ENCODE data around the gene POLA2. TPM values are rescaled to one million over a fixed set of nuclear protein-coding genes. Genes with fewer than 3 reads are reported as not detected.
A peak's percentile ranks its signal among the peaks of the same experiment; 100 is the strongest.

POLA2 gene
- total RNA-seq, 1 donor from 2014 or later, result 5.9 TPM

GRCh38 chr11:65307298-65308229 lies 45.8 kb downstream of the POLA2 start:
- no peak for DNase-seq (ENCODE audit: low spot score)

DNA sequence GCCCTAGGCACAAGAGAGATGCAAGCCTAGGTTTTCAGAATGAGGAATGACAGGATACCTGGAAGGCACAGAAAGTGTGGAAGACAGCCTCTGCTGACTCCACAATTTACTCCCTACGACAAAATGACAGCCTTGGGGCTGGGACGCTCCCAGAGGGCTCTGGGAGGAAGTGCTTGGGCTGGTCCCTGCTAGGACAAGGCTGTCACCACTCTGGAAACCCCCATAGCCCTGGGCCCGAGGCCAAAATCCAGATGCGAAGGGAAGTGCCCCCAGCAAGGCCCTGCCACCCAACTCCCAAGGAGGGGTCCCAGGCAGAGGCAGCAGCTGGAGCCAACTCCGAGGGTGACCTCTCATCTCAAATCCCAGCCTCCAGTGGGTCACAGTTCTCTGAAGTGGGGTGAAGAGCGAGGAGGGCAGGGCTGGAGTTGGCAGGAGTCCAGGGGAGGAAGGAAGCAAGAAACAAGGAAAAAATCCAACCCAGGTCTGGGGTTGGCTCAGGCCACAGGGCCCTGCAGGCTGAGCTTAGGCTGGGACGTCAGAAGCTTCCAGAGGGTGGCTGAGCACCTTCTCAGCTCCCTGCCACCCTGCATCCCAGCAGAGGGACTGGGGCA lies 46.6 kb downstream of the POLA2 start:
- DNase-seq (ENCODE audit: low spot score), result no peak

GRCh38 chr11:65309006-65309405 lies 47.2 kb downstream of the POLA2 start:
- no peak for DNase-seq (ENCODE audit: low spot score)

- DNase-seq (ENCODE audit: low spot score), result no peak
These were observed 48.5 kb downstream of the POLA2 start for GRCh38 chr11:65310215-65310614.

DNA sequence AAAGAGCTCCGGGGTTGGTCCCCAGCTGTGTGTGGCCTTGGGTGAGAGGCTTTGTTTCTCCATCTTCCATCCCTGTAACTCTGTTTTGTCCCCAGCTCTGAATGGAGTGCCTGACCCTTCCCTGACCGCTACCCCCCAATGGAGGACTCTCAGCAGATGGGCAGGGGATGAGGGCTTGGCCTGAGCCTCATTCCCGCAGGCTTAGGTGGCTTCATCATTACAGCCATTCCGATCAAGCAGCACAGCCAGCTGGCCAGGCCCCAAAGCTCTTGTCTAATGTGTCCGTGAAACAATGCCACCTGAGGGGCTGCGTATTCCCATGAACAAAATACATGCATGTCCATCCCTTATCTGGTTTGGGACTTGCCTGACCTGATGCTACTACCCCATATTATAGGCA lies 49.0 kb downstream of the POLA2 start:
- DNase-seq (ENCODE audit: low spot score), result no peak

GRCh38 chr11:65311170-65311678 lies 49.5 kb downstream of the POLA2 start:
- no peak for DNase-seq (ENCODE audit: low spot score)

DNA sequence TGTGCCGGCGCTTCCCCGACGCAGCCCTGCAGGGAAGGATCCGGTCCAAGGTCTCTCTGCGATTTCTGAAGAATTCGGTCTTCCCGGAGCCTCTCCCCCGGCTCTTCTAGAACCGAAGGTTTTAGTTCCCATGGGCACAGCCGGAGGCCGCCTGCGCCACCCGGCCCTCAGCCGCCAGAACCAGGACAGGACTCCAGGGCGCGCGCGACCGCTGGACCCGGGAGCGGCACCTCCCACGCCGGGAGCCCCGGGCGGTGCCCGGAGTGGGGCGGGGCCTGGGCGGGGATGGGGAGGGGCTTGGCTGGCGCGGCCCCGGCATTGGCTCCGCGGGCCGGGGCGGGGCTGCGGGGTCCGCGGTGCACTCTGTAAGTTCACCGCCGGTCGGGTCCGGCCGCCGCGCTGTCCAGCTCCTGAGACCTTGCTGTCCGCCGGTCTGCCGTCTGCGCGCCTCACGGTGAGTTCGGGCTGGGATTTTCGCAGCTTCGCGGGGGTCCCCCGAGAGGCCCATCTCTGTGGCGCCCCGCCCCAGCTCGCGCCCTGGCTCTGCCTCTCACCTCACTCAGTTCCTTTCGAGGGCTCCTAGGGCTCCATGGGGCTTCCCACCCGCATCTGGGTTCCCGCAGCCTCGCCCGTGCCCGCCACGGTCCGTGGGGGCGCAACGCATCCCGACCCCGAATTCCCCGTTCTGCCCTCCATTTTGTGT lies 52.9 kb downstream of the POLA2 start, which contains the start of gene CDC42EP2:
TSS of gene CDC42EP2 (plus strand) at position 366 of the 703 bp plus-strand sequence. CDS start 6,033 bp downstream, outside the sequence.
- DNase-seq (ENCODE audit: low spot score), result peak; percentile 97

DNA sequence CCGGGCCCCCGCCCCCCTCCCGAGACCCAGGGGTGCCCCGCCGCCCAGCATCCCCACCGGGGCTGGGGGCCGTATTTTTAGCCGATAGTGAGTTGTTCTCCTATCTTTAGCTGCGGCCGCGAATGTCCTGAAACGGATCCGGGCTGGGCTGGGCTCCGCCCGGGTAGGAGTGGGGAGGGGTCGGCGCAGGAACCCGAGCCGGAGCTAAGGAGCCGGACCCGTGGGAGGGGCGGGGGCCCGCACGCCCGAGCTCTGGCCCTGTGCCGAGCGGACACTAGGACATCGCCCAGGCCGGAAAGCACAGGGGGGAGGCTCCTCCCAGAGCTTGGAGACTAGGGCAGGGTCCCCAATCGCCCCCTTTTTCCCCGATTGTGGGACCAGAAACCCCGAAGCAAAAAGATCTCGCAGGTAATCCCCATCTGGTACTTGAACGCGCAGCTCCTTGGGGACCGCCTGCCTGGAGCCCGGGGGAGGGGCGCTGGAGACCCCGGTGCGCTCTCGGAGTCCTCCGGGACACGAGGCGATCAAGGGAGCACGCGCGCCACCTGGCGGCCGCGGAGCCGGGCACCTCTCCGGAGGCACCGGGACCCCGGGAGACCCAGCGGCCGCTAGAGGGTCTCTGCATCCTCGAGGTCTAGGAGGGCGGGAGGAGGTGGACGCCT lies 53.6 kb downstream of the POLA2 start:
- peak; percentile 96 for DNase-seq (ENCODE audit: low spot score)

DNA sequence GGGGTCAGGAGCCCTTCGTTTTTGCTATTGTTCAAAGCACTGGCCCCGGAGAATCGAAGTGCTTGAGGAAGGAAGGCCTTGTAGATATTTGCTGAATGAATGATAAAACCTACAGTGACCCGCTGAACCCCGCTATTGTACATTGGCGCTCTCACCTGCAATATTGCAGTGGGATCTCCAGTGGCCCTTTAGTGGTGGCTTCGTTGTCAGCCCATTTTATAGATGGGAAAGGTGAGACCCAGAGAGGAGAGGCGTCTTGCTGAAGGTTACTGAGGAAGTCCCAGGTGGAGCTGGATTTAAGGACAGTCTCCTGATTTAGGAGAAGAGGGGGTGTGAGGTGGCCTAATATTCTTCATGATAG lies 54.1 kb downstream of the POLA2 start:
- DNase-seq (ENCODE audit: low spot score), result no peak

GRCh38 chr11:65316227-65317024 lies 54.7 kb downstream of the POLA2 start:
- DNase-seq (ENCODE audit: low spot score), result no peak

DNA sequence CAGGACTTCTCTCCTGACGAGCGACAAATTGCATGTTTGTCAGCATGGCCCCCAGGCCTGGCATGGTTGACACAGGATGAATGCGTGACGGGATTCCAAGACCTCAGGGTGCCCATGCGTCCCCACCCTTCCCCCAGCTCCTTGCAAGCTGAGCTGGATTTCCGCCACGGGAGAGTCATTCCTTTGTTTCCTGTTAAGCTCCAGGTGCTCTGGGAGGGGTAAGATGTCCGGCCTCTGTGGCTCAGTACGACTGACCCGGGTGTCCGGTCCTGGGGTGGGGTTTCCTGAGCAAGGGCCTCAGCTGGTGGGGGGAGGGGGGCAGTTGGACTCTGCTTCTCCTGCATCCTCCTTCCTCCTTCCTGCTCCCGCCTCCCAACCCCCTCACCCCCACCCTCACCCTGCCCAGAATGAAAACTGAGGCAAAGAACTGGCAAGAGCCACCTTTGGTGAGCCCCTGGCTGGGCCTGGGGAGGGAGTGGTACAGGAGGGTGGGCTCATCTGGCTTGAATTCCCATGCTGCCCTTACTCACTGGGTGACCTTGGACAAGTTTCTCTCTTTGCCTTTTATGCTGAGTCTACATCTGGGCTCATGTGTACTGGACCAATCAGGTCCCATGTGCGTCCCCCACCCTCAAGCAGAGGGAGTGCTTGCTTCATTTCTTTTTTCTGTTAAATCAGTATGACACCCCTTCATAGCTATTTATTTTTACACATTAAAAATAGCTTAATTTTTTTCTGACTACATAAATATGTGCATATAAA lies 55.4 kb downstream of the POLA2 start:
- no peak for DNase-seq (ENCODE audit: low spot score)

DNA sequence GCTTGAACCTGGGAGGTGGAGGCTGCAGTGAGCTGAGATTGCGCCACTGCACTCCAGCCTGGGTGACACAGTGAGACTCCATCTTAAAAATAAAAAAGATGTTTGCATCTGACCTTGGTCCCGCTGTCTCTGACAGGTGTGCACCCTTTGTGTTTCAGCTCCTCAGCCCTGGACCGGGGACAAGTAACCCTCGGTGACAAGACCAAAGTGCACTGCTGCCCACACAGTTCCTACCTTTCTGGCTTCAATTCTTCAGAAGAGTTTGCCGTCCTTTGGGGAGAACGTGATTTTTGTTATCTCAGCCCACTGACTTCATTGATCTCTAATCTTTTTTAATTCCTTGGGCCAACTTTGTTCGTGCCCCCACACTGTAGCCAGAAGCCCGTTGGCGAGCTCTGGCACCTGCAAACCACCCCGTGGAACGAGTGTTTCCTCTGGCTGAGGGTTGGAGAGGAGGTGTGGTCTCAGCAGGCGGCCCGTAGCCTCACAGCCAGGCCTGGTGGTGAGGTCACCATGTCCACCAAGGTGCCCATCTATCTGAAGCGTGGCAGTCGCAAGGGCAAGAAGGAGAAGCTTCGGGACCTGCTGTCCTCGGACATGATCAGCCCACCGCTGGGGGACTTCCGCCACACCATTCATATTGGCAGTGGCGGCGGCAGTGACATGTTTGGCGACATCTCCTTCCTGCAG lies 58.8 kb downstream of the POLA2 start:
- no peak for DNase-seq (ENCODE audit: low spot score)

GRCh38 chr11:65321076-65321475 lies 59.3 kb downstream of the POLA2 start:
- DNase-seq (ENCODE audit: low spot score), result no peak

GRCh38 chr11:65321828-65322485 lies 60.2 kb downstream of the POLA2 start:
- no peak for DNase-seq (ENCODE audit: low spot score)

DNA sequence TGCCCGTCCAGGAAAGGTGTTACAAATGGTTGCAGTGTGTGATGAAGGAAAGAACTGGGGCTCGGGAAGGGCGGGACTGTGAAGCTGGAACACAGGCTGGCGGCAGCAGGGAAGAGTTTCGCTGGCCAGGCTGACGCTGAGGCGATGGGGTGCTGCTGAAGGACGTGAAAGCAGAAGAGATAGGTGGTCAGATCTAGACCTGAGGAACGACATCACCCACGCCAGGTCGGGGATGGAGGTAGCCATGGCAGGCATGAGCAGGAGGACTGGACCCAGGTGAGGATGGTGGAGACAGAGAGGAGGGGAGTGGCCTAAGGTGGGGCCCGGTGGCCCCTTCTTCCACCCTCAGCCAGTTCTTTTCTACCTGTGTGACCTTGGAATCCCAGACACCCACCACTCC lies 62.1 kb downstream of the POLA2 start:
- no peak for DNase-seq (ENCODE audit: low spot score)

GRCh38 chr11:65325435-65325834 lies 63.7 kb downstream of the POLA2 start:
- no peak for DNase-seq (ENCODE audit: low spot score)

DNA sequence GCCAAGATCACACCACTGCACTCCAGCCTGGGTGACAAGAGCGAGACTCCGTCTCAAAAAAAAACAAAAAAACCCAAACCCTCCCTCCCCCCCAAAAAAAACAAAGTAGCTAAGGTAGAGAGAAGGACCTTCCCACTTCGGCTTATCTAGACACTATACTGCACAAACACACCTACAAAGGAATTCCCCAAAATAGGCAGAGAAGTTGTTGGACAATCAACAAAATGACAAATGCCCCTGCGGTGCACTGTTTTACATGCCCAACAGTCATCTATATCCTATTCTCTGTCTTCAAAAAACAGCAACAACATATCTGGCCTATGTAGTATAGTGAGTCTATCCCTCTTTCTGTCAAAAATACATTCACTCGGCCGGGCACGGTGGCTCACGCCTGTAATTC lies 65.3 kb downstream of the POLA2 start:
- no peak for DNase-seq (ENCODE audit: low spot score)

DNA sequence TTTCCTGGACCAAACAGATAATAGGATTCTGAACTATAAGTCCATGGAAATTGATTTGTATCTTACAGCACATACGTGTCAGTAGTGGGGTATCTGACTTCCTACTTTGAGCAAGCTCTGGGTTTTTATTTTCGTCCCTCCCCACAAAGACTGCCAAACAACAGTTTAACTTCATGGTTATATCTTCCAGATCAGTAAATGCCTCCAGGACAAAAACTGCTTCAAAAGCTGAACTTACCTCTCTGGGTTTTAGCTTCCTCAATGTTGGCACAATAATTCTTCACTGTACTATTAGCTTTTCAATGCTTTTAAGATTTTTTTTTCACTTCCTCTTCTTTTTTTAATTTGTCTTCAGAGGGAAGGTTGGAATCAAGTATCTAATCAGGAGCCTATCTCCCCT lies 67.7 kb downstream of the POLA2 start:
- no peak for DNase-seq (ENCODE audit: low spot score)
